ENCODE measurements around the gene RGCC.
"Not testable (repeated sequence)": the region's sequence is repeated elsewhere in the genome, so short reads cannot be mapped to it uniquely, and the experiment has no call there.

The RGCC gene

GRCh38 chr13:41456768-41457588 lies at the start of gene RGCC:
Gene RGCC, plus strand, starts transcription at chr13:41457550. Its CDS starts 158 bp downstream, at chr13:41457708.
- peak; percentile 74 for DNase-seq (ENCODE audit: low spot score)

GRCh38 chr13:41408121-41408520 lies 49.2 kb upstream of the RGCC start:
- no peak for DNase-seq (ENCODE audit: low spot score)

- no peak for DNase-seq (ENCODE audit: low spot score)
Measured at GRCh38 chr13:41408746-41409145, 48.6 kb upstream of the RGCC start.

- no peak for DNase-seq (ENCODE audit: low spot score)
Measured at GRCh38 chr13:41409611-41410010, 47.7 kb upstream of the RGCC start.

GRCh38 chr13:41411060-41411459 lies 46.3 kb upstream of the RGCC start:
- no peak for DNase-seq (ENCODE audit: low spot score)

GRCh38 chr13:41411522-41411921 lies 45.8 kb upstream of the RGCC start:
- peak; percentile 70 for DNase-seq (ENCODE audit: low spot score)

- DNase-seq (ENCODE audit: low spot score): no peak
Measured at GRCh38 chr13:41413872-41414271, 43.5 kb upstream of the RGCC start.

- DNase-seq (ENCODE audit: low spot score): no peak
Measured at GRCh38 chr13:41416276-41416675, 41.1 kb upstream of the RGCC start.

GRCh38 chr13:41418027-41418426 lies 39.3 kb upstream of the RGCC start:
- peak; percentile 48 for DNase-seq (ENCODE audit: low spot score)

- DNase-seq (ENCODE audit: low spot score): no peak
Measured at GRCh38 chr13:41418731-41419130, 38.6 kb upstream of the RGCC start.

- DNase-seq (ENCODE audit: low spot score): no peak
Measured at GRCh38 chr13:41419206-41419605, 38.1 kb upstream of the RGCC start.

GRCh38 chr13:41420146-41420545 lies 37.2 kb upstream of the RGCC start:
- DNase-seq (ENCODE audit: low spot score): no peak

- not testable (repeated sequence) for DNase-seq (ENCODE audit: low spot score)
Measured at GRCh38 chr13:41421330-41421729, 36.0 kb upstream of the RGCC start.

- not testable (repeated sequence) for DNase-seq (ENCODE audit: low spot score)
Measured at GRCh38 chr13:41421983-41422382, 35.4 kb upstream of the RGCC start.

GRCh38 chr13:41423259-41423658 lies 34.1 kb upstream of the RGCC start:
- not testable (repeated sequence) for DNase-seq (ENCODE audit: low spot score)

- not testable (repeated sequence) for DNase-seq (ENCODE audit: low spot score)
Measured at GRCh38 chr13:41424675-41425074, 32.7 kb upstream of the RGCC start.

GRCh38 chr13:41426047-41426446 lies 31.3 kb upstream of the RGCC start:
- no peak for DNase-seq (ENCODE audit: low spot score)

GRCh38 chr13:41427666-41428065 lies 29.7 kb upstream of the RGCC start:
- DNase-seq (ENCODE audit: low spot score): no peak

- DNase-seq (ENCODE audit: low spot score): peak; percentile 15
Measured at GRCh38 chr13:41428155-41428554, 29.2 kb upstream of the RGCC start.

GRCh38 chr13:41434030-41434429 lies 23.3 kb upstream of the RGCC start:
- not testable (repeated sequence) for DNase-seq (ENCODE audit: low spot score)

- no peak for DNase-seq (ENCODE audit: low spot score)
Measured at GRCh38 chr13:41434831-41435520, 22.4 kb upstream of the RGCC start.

- DNase-seq (ENCODE audit: low spot score): no peak
Measured at GRCh38 chr13:41443969-41444368, 13.4 kb upstream of the RGCC start.

- DNase-seq (ENCODE audit: low spot score): no peak
Measured at GRCh38 chr13:41452462-41452861, 4.9 kb upstream of the RGCC start.

Data from AG08395 (cell line).